Fibroblast of the aortic adventitia (primary cell): ENCODE data around the gene RAVER1. TPM values are rescaled to one million over a fixed set of nuclear protein-coding genes. Genes with fewer than 3 reads are reported as not detected.
"Not testable (repeated sequence)": the region's sequence is repeated elsewhere in the genome, so short reads cannot be mapped to it uniquely, and the experiment has no call there.

Experiments
- DNase-seq: peaks from one replicate; pipeline ENCODE4 v3.0.0-alpha.2; 2010; ENCODE audit warnings: low read depth
- H3K4me3 ChIP-seq: 2 replicates; pipeline ENCODE4 v1.5.1; 2011; ENCODE audit warnings: low read depth, mild to moderate bottlenecking, control low read depth, low read length, moderate library complexity
- total RNA-seq: library from RNA; depleted of rRNA; stranded (reverse); fragments of >200 nt; gene quantifications from 2 replicates; pipeline ENCODE4 v1.2.3, GENCODE V29; 2012; ENCODE audit warnings: low replicate concordance
- TF ChIP-seq, protein P1 (sequence below): IDR thresholded peaks from 2 replicates; pipeline ENCODE4 v1.5.1; 2011; ENCODE audit warnings: mild to moderate bottlenecking, low read length, control low read depth, inconsistent platforms; ENCODE audit not compliant: insufficient read depth

RAVER1 gene
- total RNA-seq, 1 donor: 12.0 TPM

DNA sequence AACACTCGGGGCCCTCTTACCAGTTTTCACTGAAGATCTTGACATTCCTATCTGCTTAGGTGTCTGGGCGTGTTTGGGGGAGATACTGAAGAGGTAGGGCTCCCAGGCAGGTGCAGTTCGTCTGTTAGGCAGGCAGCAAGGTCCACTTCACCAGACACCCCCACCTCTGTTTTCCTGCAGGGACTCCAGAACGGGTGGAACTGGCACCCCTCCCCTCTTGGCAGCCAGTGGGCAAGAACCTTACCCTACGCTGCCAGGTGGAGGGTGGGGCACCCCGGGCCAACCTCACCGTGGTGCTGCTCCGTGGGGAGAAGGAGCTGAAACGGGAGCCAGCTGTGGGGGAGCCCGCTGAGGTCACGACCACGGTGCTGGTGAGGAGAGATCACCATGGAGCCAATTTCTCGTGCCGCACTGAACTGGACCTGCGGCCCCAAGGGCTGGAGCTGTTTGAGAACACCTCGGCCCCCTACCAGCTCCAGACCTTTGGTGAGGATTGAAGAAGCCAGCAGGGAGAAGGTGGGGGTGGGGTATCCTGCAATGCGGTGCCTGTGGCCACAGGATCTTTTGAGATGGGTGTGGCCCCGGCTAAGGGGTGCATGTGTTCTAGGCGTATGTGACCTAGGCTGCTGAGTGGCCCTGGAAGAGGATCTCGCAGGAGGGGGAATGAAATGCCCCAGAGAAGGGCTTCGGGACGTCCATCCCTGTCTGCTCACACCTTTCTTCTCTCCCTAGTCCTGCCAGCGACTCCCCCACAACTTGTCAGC is 49.8 kb downstream of the RAVER1 start:
- TF ChIP-seq, protein P1, sequence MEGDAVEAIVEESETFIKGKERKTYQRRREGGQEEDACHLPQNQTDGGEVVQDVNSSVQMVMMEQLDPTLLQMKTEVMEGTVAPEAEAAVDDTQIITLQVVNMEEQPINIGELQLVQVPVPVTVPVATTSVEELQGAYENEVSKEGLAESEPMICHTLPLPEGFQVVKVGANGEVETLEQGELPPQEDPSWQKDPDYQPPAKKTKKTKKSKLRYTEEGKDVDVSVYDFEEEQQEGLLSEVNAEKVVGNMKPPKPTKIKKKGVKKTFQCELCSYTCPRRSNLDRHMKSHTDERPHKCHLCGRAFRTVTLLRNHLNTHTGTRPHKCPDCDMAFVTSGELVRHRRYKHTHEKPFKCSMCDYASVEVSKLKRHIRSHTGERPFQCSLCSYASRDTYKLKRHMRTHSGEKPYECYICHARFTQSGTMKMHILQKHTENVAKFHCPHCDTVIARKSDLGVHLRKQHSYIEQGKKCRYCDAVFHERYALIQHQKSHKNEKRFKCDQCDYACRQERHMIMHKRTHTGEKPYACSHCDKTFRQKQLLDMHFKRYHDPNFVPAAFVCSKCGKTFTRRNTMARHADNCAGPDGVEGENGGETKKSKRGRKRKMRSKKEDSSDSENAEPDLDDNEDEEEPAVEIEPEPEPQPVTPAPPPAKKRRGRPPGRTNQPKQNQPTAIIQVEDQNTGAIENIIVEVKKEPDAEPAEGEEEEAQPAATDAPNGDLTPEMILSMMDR: no peak
- no peak overlapping the region for H3K4me3 ChIP-seq
- no peak for DNase-seq

DNA sequence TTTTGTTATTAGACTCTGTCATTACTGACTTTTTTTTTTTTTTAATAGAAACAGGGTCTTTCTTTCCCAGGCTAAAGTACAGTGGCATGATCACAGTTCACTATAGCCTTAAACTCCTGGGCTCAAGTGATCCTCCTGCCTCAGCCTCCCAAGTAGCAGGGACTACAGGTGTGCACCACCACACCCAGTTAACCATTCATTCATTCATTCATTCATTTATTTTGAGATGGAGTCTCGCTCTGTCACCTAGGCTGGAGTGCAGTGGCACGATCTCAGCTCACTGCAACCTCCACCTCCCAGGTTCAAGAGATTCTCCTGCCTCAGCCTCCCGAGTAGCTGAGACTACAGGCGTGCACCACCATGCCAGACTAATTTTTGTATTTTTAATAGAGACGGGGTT is 51.3 kb downstream of the RAVER1 start:
- not testable (repeated sequence) for DNase-seq, H3K4me3 ChIP-seq

DNA sequence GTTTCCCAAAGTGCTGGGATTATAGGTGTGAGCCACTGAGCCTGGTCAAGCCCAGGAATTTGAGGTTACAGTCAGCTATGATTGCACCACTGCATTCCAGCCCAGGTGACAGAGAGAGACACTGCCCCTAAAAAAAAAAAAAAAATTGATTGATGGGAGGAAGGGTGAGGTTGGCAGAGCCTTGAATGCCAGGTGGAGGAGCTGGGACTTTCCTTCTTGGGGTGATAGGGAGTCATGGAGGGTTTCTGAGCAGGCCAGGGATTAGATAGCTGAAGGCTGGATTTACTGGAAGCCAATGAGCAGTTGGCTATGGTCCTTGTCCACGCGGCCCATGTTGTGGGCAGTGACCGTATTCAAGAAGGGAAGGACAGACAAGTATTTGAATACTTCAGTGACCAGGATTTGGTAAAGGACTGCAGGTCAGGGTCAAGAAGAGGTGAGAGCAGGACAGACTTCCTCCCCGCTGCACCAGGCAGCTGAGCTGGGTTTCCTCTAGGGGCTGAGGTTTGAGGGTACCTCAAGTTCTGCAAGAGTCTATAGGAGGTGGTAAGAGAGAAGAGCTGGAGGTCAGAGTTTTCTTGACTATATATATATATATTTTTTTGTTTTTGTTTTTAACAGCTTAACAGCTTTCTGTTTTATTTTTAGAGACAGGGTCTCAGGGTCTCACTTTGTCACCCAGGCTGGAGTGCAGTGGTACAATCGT is 53.4 kb downstream of the RAVER1 start:
- TF ChIP-seq, protein P1: no peak
- no peak overlapping the region for H3K4me3 ChIP-seq
- DNase-seq: no peak

DNA sequence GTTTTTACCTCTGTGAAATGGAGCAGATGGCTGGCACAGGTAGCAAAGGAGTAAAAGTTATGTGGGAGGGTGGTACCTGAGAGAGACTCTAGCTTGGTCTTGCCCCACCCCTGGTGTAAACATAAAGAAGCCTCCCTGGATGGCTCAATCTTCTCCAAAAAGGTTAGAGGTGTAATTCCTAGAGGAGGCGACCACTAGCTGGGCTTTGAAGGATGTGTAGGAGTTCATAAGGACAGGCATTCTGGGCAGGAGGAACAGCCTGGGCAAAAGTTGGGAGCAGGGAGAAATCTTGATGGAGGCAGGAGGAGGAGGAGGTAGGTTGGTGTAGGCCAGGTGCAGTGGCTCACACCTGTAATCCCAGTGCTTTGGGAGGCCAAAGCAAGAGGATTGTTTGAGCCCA is 54.4 kb downstream of the RAVER1 start:
- no peak for DNase-seq
- TF ChIP-seq, protein P1: no peak
- H3K4me3 ChIP-seq: no peak overlapping the region

DNA sequence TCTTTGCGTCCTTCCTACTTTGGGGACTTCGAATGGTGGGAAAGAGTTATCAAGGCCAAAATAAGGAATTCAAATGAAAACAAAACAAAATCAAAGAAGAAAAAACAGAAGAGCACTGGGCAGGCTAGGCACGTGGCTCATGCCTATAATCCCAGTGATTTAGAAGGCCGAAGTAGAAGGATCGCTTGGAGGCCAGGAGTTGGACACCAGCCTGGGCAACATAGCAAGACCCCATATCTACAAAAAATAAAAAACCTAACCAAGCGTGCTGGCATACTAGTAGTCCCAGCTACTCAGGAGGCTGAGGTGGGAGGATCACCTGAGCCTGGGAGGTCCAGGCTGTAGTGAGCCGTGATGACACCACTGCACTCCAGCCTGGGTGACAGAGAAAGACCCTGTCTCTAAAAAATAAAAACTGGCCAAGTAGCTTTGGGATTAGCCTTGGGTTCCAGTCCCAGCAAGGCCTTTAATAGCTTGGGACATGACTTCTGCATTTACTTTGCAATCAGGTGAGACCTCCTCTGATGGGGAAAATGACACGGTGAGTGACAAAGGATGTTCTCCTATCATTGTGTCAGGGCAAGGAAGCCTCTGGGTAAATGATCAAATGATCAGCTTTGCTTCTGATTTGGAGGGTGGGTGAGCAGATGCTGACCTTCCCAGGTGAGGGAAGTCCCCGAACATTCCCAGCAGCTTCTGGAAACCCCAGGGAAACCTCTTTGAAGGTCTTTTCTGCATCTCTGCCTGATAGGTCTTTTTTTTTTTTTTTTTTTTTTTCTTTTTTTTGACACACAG is 55.3 kb downstream of the RAVER1 start:
- no peak for DNase-seq
- TF ChIP-seq, protein P1: no peak
- no peak overlapping the region for H3K4me3 ChIP-seq

DNA sequence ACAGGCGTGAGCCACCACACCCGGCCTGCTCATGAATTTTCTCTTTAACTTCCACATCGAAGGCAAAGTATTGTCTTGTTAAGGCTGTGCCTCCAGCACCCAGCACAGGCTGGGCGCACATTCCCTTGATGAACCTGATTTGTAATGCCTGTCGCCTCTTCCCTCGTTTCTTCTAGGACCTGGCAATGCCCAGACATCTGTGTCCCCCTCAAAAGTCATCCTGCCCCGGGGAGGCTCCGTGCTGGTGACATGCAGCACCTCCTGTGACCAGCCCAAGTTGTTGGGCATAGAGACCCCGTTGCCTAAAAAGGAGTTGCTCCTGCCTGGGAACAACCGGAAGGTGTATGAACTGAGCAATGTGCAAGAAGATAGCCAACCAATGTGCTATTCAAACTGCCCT is 58.7 kb downstream of the RAVER1 start:
- DNase-seq: no peak
- H3K4me3 ChIP-seq: no peak overlapping the region
- TF ChIP-seq, protein P1: no peak
